HL-60 (cell line): Measurements from ENCODE around the gene TRPV4.

Experiments used
- DNase-seq, 2 experiments: peaks; one replicate each; pipeline ENCODE4 v3.0.0-alpha.2; 2010 to 2020; ENCODE audit warnings: low read depth in 1 of 2, low spot score in 1 of 2
- H3K27ac ChIP-seq: fragments of 250-450 bp; sonication (Bioruptor Pico); replicated peaks from 2 replicates; pipeline ENCODE4 v1.5.1; 2020; ENCODE audit warnings: mild to moderate bottlenecking, moderate library complexity
- H3K27me3 ChIP-seq: fragments of 250-450 bp; sonication (Bioruptor Pico); 2 replicates; pipeline ENCODE4 v1.5.1; 2021; ENCODE audit warnings: mild to moderate bottlenecking, moderate library complexity; ENCODE audit not compliant: insufficient read depth, poor library complexity, severe bottlenecking
- H3K4me3 ChIP-seq: replicated peaks from 2 replicates; pipeline ENCODE4 v1.5.1; 2011; ENCODE audit warnings: mild to moderate bottlenecking, control low read depth, low read length; ENCODE audit not compliant: insufficient read depth
- CTCF ChIP-seq: IDR thresholded peaks from one replicate; pipeline ENCODE4 v1.5.1; 2011; ENCODE audit warnings: low read length, control low read depth, inconsistent platforms; ENCODE audit not compliant: insufficient read depth
- GABPA ChIP-seq: IDR thresholded peaks from 2 replicates; pipeline ENCODE4 v1.6.1; 2012; ENCODE audit warnings: low read depth
- POLR2AphosphoS5 ChIP-seq: IDR thresholded peaks from 2 replicates; pipeline ENCODE4 v1.6.1; 2012; ENCODE audit warnings: low read depth
- REST ChIP-seq: IDR thresholded peaks from 2 replicates; pipeline ENCODE4 v1.6.1; 2012; ENCODE audit warnings: low read depth; ENCODE audit not compliant: insufficient replicate concordance
- SPI1 ChIP-seq: IDR thresholded peaks from 2 replicates; pipeline ENCODE4 v1.6.1; 2012; ENCODE audit warnings: low read depth, mild to moderate bottlenecking, borderline replicate concordance

The TRPV4 gene

GRCh38 chr12:109775172-109775881 lies 57.9 kb downstream of the TRPV4 start:
- no peak overlapping the region for H3K4me3 ChIP-seq
- no peaks in the 10 kb centered on the region for H3K27me3 ChIP-seq
- no peak overlapping the region for H3K27ac ChIP-seq
- TF ChIP-seq REST, result no peak
- peak; percentile 88 for TF ChIP-seq CTCF
- TF ChIP-seq POLR2AphosphoS5, result no peak
- no peak for TF ChIP-seq SPI1
- TF ChIP-seq GABPA, result no peak
- DNase-seq, result peak; percentile 46 to 67

GRCh38 chr12:109773384-109774011 lies 59.7 kb downstream of the TRPV4 start:
- Histone ChIP-seq H3K27me3 (no peaks in the 10 kb centered on the region), H3K27ac (no peak overlapping the region), H3K4me3 (0 out of 2 replicates have a peak overlapping the region, but pooled peaks have one; percentile 3)
- TF ChIP-seq REST (no peak), CTCF (no peak), GABPA (no peak), POLR2AphosphoS5 (no peak), SPI1 (no peak)
- DNase-seq, result peak in 1 of 2 experiments; percentile 32

GRCh38 chr12:109772622-109773321 lies 60.4 kb downstream of the TRPV4 start:
- H3K4me3 ChIP-seq, result no peak overlapping the region
- H3K27ac ChIP-seq, result no peak overlapping the region
- DNase-seq, result peak in 1 of 2 experiments; percentile 3

More at GRCh38 chr12:109772622-109773321, 60.4 kb downstream of the TRPV4 start:
- H3K27me3 ChIP-seq, result no peaks in the 10 kb centered on the region
- peak; percentile 31; the same call in 1 of the 2 replicates for TF ChIP-seq SPI1
- TF ChIP-seq GABPA, result no peak
